Gastroesophageal sphincter (tissue), 3 donors: ENCODE measurements around the gene TNS1.

ENCODE experiments used
- CTCF ChIP-seq, 4 experiments: fragments of 200-600 bp in 2 of 4; fragments of 450-650 bp in 2 of 4; sonication (generic) in 1 of 4; IDR thresholded peaks; one replicate each; pipeline ENCODE4 v1.5.1; 2017 to 2019; ENCODE audit warnings: antibody characterized with exemption in 4 of 4, mild to moderate bottlenecking in 2 of 4, moderate library complexity in 2 of 4
- EP300 ChIP-seq: sonication (generic); formaldehyde crosslinking; IDR thresholded peaks from one replicate; pipeline ENCODE4 v1.6.1; 2017; ENCODE audit warnings: antibody characterized with exemption, mild to moderate bottlenecking
- POLR2A ChIP-seq, 2 donors: fragments of 450-650 bp; IDR thresholded peaks; one replicate each; pipeline ENCODE4 v1.6.1; 2017; ENCODE audit warnings: antibody characterized with exemption in 2 of 2, mild to moderate bottlenecking in 2 of 2, moderate library complexity in 1 of 2
- POLR2AphosphoS5 ChIP-seq: sonication (generic); formaldehyde crosslinking; IDR thresholded peaks from one replicate; pipeline ENCODE4 v1.6.1; 2017; ENCODE audit warnings: antibody characterized with exemption

- TF ChIP-seq POLR2A (IDR thresholded peaks at IDR 0.05) (no peak), CTCF (IDR thresholded peaks at IDR 0.05) (no peak), POLR2AphosphoS5 (no peak), EP300 (no peak)
These were observed 198.5 kb downstream of the TNS1 start for GRCh38 chr2:217804338-217804737.
